ENCODE data around the gene NR3C2.

The NR3C2 gene

DNA sequence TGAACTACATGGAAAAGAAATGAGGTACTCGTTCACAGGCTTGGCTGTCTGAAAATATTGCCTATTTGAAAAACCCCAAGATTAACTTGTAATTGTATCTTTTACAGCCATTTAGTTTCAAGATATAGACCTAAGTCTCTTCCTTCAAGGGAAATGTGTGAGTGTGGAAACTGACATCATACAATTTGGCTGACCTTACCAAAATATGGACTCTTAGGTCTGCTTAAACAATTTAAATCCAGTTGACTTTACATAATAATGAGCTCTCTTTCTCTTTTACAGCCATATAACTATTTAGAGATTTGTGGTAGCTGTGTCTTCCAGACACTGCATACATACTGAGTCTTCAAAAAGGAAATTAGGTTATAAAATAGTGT lies 186.9 kb downstream of the NR3C2 start:
- no peak for DNase-seq

GRCh38 chr4:148254621-148255343 lies 187.4 kb downstream of the NR3C2 start:
- DNase-seq: no peak

DNA sequence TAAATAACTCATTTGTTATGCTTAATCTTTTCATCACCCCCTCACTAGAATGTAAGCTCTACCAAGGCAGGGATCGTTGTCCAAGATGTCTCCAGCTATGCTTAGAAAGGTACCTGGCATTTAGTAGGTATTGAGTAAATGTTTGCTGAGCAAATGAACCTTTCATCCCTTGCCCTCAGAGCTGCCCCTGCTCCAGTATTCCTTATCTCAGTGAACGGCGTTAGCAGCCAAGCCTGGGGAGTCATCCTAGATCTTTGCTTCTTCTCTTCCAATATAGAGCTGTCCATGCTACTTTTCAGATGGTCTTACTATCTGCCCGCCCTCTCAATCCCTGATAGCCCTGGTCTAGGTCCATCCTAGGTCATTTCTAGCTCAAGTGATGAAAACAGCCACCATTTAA lies 188.4 kb downstream of the NR3C2 start:
- DNase-seq: no peak

DNA sequence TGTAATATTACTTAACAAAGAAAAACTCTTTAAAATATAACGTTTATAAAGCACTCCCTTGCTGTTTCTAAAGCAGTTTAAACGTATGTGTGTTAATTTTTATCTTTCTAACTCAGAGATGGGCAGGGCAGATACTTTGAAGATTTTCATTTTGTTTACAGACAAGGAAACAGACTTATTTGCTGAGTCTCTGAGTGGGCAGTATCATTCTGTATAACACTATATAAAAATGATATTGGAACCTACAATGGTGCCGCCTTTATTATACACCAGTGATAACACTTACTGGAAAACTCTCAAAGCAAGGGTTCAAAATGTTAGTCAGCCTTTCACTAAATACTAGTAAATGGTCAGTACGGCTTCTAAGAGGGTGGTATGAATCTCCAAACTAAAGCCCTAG lies 193.4 kb downstream of the NR3C2 start:
- DNase-seq: no peak

GRCh38 chr4:148245015-148245414 lies 197.2 kb downstream of the NR3C2 start:
- no peak for DNase-seq

GRCh38 chr4:148243837-148244236 lies 198.4 kb downstream of the NR3C2 start:
- DNase-seq: peak in 1 of 2 experiments; percentile 17

DNA sequence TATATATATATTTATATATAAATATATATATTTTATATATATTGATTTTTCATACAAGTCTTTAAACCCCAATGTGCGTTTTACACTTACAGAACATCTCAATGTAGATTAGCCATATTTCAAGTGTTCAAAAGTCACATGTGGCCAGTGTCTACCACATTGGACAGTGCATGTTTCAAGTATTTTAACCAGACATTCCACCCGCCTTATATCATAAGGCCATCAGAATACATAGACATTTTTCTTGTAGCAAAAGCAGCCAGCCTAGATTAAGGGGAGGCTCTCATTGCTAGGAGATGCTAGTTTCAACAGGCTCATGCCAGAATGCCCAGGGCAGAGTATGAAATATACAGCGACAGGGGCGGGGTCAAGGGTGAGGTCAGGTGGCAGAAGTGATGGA lies 202.0 kb downstream of the NR3C2 start:
- DNase-seq: no peak

GRCh38 chr4:148239494-148239985 lies 202.7 kb downstream of the NR3C2 start:
- DNase-seq: peak; percentile 2 to 19

DNA sequence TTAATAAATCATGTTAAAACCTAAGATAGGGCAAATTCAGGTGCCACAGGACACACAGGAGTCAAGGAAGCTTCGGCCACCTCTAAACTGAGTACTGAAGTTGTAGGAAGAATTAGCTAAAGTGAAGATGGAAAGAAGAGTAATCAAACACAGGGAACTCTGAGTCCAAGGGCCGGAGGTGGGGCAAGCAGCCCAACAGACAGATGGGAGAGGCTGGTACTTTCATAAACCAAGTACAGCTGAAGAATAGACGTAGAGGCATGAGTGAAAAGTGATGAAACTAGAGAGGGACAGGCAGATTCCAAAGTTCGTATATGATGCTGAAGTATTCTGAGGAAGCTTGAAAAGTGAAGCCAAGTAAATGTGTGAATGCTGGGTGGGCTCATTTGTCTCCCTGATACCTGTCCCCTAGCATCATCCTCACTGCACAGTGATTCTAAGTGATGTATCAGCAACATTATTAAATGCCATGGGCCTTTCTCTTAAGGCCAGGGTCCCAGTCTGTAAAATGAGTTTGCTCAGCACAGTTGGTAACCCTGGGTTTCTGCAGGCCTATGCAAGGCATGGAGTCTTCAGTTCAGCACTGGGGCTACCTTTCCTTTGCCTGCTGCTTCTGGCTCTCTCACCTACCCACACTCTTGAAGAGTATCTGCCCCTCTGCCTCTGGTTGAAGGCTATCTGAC lies 203.3 kb downstream of the NR3C2 start:
- no peak for DNase-seq

DNA sequence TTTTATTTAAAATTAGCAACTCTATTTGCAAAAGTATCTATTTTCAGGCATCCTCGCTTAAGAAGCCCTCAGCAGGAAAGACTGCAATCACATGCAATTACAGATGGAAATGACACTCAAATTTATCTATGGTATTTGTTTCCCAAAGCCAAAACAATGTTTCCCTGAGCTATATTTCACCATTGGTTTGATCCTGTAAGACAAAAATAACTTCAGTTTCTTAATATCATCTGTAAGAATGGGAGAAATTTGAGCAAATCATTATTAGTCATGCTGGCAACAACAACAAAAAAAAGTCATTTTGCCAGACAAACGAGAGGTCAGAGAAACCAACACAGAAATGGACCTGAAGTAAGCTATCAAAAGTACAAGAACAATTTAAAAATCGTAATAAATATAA lies 204.1 kb downstream of the NR3C2 start:
- no peak for DNase-seq

GRCh38 chr4:148235809-148236208 lies 206.4 kb downstream of the NR3C2 start:
- DNase-seq: no peak

- no peak for DNase-seq
Measured at GRCh38 chr4:148229798-148230197, 212.4 kb downstream of the NR3C2 start.

- DNase-seq: no peak
Measured at GRCh38 chr4:148229028-148229427, 213.2 kb downstream of the NR3C2 start.

DNA sequence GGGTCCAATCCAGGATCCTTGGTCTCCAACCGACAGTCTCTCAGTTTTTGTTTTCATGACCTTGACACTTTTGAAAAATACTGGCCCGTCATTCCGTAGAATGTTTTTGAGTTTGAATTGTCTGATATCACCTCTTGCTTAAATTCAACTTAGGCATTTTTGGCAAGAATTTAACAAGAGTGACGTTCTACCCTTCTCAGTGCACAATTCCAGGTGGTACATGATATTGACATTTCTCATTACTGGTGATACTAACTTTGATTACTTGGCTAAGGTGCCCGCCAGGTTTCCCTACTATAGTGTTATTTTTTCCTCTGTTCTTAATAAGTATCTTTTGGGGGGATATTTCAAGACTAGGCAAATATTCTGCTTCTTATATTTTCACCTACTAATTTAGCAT lies 215.1 kb downstream of the NR3C2 start:
- DNase-seq: no peak

- DNase-seq: no peak
Measured at GRCh38 chr4:148226341-148226740, 215.9 kb downstream of the NR3C2 start.

DNA sequence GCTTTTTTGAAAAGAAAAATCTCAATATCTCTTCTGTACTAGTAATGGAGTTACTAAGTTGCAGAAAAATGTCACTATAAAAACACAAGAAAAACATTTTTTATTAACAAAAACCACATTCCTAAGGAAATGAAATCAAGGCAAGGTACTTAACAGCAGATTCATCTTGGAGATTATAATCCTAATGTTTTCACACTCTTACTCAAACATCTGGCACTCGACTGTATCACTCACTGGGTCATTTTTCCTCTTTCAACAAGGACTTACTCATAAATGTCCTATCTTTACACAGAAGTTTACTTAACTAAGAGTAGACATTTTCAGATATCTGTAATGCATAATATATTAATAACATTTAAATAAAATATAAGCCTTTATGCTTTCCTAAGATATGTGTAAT lies 216.6 kb downstream of the NR3C2 start:
- peak in 1 of 2 experiments; percentile 21 for DNase-seq

- DNase-seq: no peak
Measured at GRCh38 chr4:148224476-148224875, 217.7 kb downstream of the NR3C2 start.

GRCh38 chr4:148222991-148223660 lies 219.1 kb downstream of the NR3C2 start:
- no peak for DNase-seq

- no peak for DNase-seq
Measured at GRCh38 chr4:148216866-148217814, 225.1 kb downstream of the NR3C2 start.

- no peak for DNase-seq
Measured at GRCh38 chr4:148216321-148216720, 225.9 kb downstream of the NR3C2 start.

DNA sequence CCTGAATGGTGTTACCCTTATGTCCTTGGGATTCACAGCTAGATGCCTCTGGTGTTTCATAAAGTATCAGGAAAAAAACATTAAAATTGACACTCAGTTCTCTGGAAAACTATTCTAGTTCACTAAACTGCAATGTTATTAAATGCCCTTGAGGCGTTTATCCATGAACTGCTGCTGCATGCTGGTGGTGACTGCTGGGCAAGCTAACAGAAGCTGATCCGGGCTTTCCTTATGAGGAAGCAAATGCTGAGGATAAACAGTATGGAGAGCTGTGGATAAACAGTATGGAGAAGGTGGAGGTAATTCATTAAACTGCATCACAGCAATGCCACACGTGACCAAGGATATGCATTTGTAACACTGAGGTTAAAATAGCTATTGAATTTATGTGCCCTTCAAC lies 227.0 kb downstream of the NR3C2 start:
- DNase-seq: no peak

GRCh38 chr4:148214529-148215166 lies 227.6 kb downstream of the NR3C2 start:
- DNase-seq: no peak
